Lower leg skin (tissue), 3 donors: ENCODE data around the gene LMNB1.

Experiments
- CTCF ChIP-seq, 3 donors: fragments of 450-650 bp; IDR thresholded peaks; one replicate each; pipeline ENCODE4 v1.5.1; 2016; ENCODE audit warnings: antibody characterized with exemption in 3 of 3, mild to moderate bottlenecking in 3 of 3, moderate library complexity in 2 of 3
- POLR2A ChIP-seq, 2 donors: fragments of 450-650 bp; IDR thresholded peaks; one replicate each; pipeline ENCODE4 v1.6.1; 2016 to 2017; ENCODE audit warnings: antibody characterized with exemption in 2 of 2, mild to moderate bottlenecking in 1 of 2, moderate library complexity in 1 of 2

GRCh38 chr5:126814721-126815404 is 37.9 kb downstream of the LMNB1 start:
- TF ChIP-seq CTCF (IDR thresholded peaks at IDR 0.05) = no peak
- TF ChIP-seq POLR2A (IDR thresholded peaks at IDR 0.05) = no peak
